A549 (cell line): ENCODE measurements around the gene PSMB10.

Source experiments
- CHD2 ChIP-seq: fragments of 150-350 bp; IDR thresholded peaks from 2 replicates; pipeline ENCODE4 v1.6.1; 2014; ENCODE audit warnings: low read length; ENCODE audit not compliant: partially characterized antibody
- CTCF ChIP-seq: fragments of >200 bp; sonication (Bioruptor Twin); formaldehyde crosslinking; IDR thresholded peaks from 3 replicates; pipeline ENCODE4 v1.5.1; 2016
- E2F6 ChIP-seq: IDR thresholded peaks from 2 replicates; pipeline ENCODE4 v1.6.1; 2012; ENCODE audit warnings: low read depth, borderline replicate concordance
- EP300 ChIP-seq, 2 experiments: fragments of >200 bp; sonication (Bioruptor Twin); formaldehyde crosslinking; IDR thresholded peaks; 2 replicates in 1 of 2; 3 replicates in 1 of 2; pipeline ENCODE4 v1.6.1; 2016 to 2017
- FOSL2 ChIP-seq, 2 experiments: fragments of 450-650 bp in 1 of 2; fragments of >200 bp in 1 of 2; sonication (Bioruptor Twin) in 1 of 2; formaldehyde crosslinking; IDR thresholded peaks; 2 replicates each; pipeline versions ENCODE4 v1.5.0 to v1.6.1; 2016 to 2020; ENCODE audit warnings: mild to moderate bottlenecking in 1 of 2, moderate library complexity in 1 of 2
- HEYL ChIP-seq: fragments of 250-450 bp; sonication (Bioruptor Pico); IDR thresholded peaks from 2 replicates; pipeline ENCODE4 v1.8.0; 2021; ENCODE audit warnings: mild to moderate bottlenecking, moderate library complexity
- KDM1A ChIP-seq: fragments of 200-600 bp; sonication (generic); IDR thresholded peaks from 2 replicates; pipeline ENCODE4 v1.6.1; 2016; ENCODE audit warnings: low read depth, mild to moderate bottlenecking
- MAFK ChIP-seq: fragments of 450-650 bp; IDR thresholded peaks from 2 replicates; pipeline ENCODE4 v1.6.1; 2014; ENCODE audit not compliant: partially characterized antibody
- POLR2A ChIP-seq: IDR thresholded peaks from 2 replicates; pipeline ENCODE4 v1.6.1; 2012; ENCODE audit warnings: mild to moderate bottlenecking, low read length
- TP53 ChIP-seq: fragments of 250-450 bp; sonication (Bioruptor Pico); IDR thresholded peaks from 2 replicates; pipeline ENCODE4 v1.5.0; 2021; ENCODE audit warnings: mild to moderate bottlenecking, moderate library complexity

GRCh38 chr16:67934306-67935100 is 2.1 kb downstream of the PSMB10 start:
- TF ChIP-seq CTCF: no peak
- no peak for TF ChIP-seq FOSL2 (IDR thresholded peaks at IDR 0.05)
- TF ChIP-seq FOSL2 (CRISPR knock-in tag; IDR thresholded peaks at IDR 0.05): no peak
- no peak for TF ChIP-seq KDM1A
- no peak for TF ChIP-seq MAFK
- TF ChIP-seq EP300 (IDR thresholded peaks at IDR 0.05): no peak
- no peak for TF ChIP-seq POLR2A
- TF ChIP-seq E2F6: no peak
- TF ChIP-seq HEYL (CRISPR knock-in tag): no peak
- no peak for TF ChIP-seq CHD2
- TF ChIP-seq TP53 (CRISPR knock-in tag): no peak
